Endothelial cell of umbilical vein (primary cell): ENCODE results near the gene CLCNKA. TPM values are rescaled to one million over a fixed set of nuclear protein-coding genes. Genes with fewer than 3 reads are reported as not detected.

Experiments
- BruUV-seq: library from RNA; stranded (reverse); fragments of 400-500 nt; replicated peaks from 2 replicates; lab custom pipeline; 2021; lab: Mats Ljungman, UMichigan
- CTCF ChIA-PET: fragments of 300-600, 350-600 bp; sonication (Branson Sonifier 250); formaldehyde crosslinking; loops from one replicate; lab custom pipeline; 2021; ENCODE audit warnings: antibody characterized with exemption, inconsistent platforms; lab: Charles Lee
- POLR2A ChIA-PET: fragments of 300-600, 350-600 bp; sonication (Branson Sonifier 250); formaldehyde crosslinking; loops from one replicate; lab custom pipeline; 2021; ENCODE audit warnings: antibody characterized with exemption, inconsistent platforms; lab: Charles Lee
- DNase-seq: peaks from one replicate; pipeline ENCODE4 v3.0.0-alpha.2; 2011; ENCODE audit warnings: low read depth, low spot score
- FAIRE-seq: peaks from 2 replicates; lab custom pipeline; 2011; peaks lifted over from hg19 to GRCh38; lab: Jason Lieb, UNC
- H2AFZ ChIP-seq: 2 replicates; pipeline ENCODE4 v1.6.0; 2012; ENCODE audit warnings: low read depth, low read length, control low read depth, inconsistent platforms
- H3K27ac ChIP-seq: 2 replicates; pipeline ENCODE4 v1.5.1; 2011; ENCODE audit warnings: low read depth, mild to moderate bottlenecking, control low read depth, low read length, moderate library complexity; ENCODE audit not compliant: insufficient read depth
- H3K27me3 ChIP-seq, 2 experiments: 2 replicates each; pipeline versions ENCODE4 v1.6.0 to v1.6.1; 2011; ENCODE audit warnings: low read length in 2 of 2, mixed read lengths in 1 of 2; ENCODE audit not compliant: control insufficient read depth in 2 of 2, insufficient read depth in 2 of 2
- H3K36me3 ChIP-seq, 2 experiments: 2 replicates in 1 of 2; 3 replicates in 1 of 2; pipeline ENCODE4 v1.5.1; 2011; ENCODE audit warnings: low read length in 2 of 2, mild to moderate bottlenecking in 1 of 2, moderate library complexity in 1 of 2; ENCODE audit not compliant: control insufficient read depth in 2 of 2, insufficient read depth in 2 of 2; ENCODE audit errors: extremely low read depth in 1 of 2
- H3K4me1 ChIP-seq: 3 replicates; pipeline ENCODE4 v1.5.1; 2011; ENCODE audit warnings: mild to moderate bottlenecking, low read length; ENCODE audit not compliant: control insufficient read depth, insufficient read depth; ENCODE audit errors: extremely low read depth
- H3K4me2 ChIP-seq: 2 replicates; pipeline ENCODE4 v1.6.1; 2011; ENCODE audit warnings: low read length, control low read depth, mixed read lengths; ENCODE audit not compliant: insufficient read depth
- H3K4me3 ChIP-seq, 3 experiments: fragments of 200-600 bp in 1 of 3; sonication (generic), shearing (Covaris generic) in 1 of 3; replicated peaks in 1 of 3; 2 replicates each; pipeline ENCODE4 v1.5.1; 2011 to 2016; ENCODE audit warnings: control low read depth in 3 of 3, low read length in 3 of 3, mild to moderate bottlenecking in 2 of 3, inconsistent platforms in 1 of 3, low read depth in 1 of 3, moderate library complexity in 1 of 3; ENCODE audit not compliant: insufficient read depth in 1 of 3
- H3K79me2 ChIP-seq: 2 replicates; pipeline ENCODE4 v1.6.0; 2012; ENCODE audit warnings: low read length, inconsistent platforms; ENCODE audit not compliant: control insufficient read depth, insufficient read depth
- H3K9ac ChIP-seq: replicated peaks from 2 replicates; pipeline ENCODE3; 2011; ENCODE audit warnings: low read length, control low read depth; ENCODE audit not compliant: insufficient read depth; ENCODE audit errors: extremely low read depth
- H3K9me1 ChIP-seq: replicated peaks from 3 replicates; pipeline ENCODE4 v1.6.0; 2011; ENCODE audit warnings: mild to moderate bottlenecking, low read length; ENCODE audit not compliant: control insufficient read depth, insufficient read depth; ENCODE audit errors: extremely low read depth
- H3K9me3 ChIP-seq: replicated peaks from 2 replicates; pipeline ENCODE4 v1.5.1; 2012; ENCODE audit warnings: low read length, inconsistent platforms; ENCODE audit not compliant: control insufficient read depth, insufficient read depth
- H4K20me1 ChIP-seq: replicated peaks from 2 replicates; pipeline ENCODE3; 2011; ENCODE audit warnings: mild to moderate bottlenecking, low read length; ENCODE audit not compliant: control insufficient read depth, insufficient read depth; ENCODE audit errors: extremely low read depth
- CTCF ChIP-seq, 2 donors: IDR thresholded peaks; 1 replicate in 1 of 2; 2 replicates in 1 of 2; pipeline ENCODE4 v1.5.1; 2011; ENCODE audit warnings: low read length in 2 of 2, mild to moderate bottlenecking in 2 of 2, moderate library complexity in 2 of 2, control low read depth in 1 of 2, inconsistent platforms in 1 of 2, low read depth in 1 of 2; ENCODE audit not compliant: insufficient read depth in 1 of 2; ENCODE audit errors: extremely low read depth in 1 of 2
- EZH2 ChIP-seq: IDR thresholded peaks from 2 replicates; pipeline ENCODE4 v1.6.1; 2012; ENCODE audit warnings: borderline replicate concordance, low read depth, mild to moderate bottlenecking, moderate library complexity, low read length, inconsistent platforms; ENCODE audit not compliant: severe bottlenecking
- FOS ChIP-seq: IDR thresholded peaks from 2 replicates; pipeline ENCODE4 v1.6.1; 2011; ENCODE audit warnings: mild to moderate bottlenecking, low read length, moderate library complexity, borderline replicate concordance; ENCODE audit not compliant: insufficient read depth
- GATA2 ChIP-seq: IDR thresholded peaks from 2 replicates; pipeline ENCODE4 v1.7.0; 2011; ENCODE audit warnings: low read depth, mild to moderate bottlenecking, moderate library complexity, mixed read lengths, low read length; ENCODE audit not compliant: insufficient read length, insufficient read depth
- JUN ChIP-seq: IDR thresholded peaks from 2 replicates; pipeline ENCODE4 v1.6.1; 2011; ENCODE audit warnings: borderline replicate concordance, low read depth; ENCODE audit not compliant: insufficient read length, insufficient read depth
- MAX ChIP-seq: IDR thresholded peaks from 2 replicates; pipeline ENCODE4 v1.6.1; 2011; ENCODE audit not compliant: insufficient read depth, insufficient read length
- MYC ChIP-seq: IDR thresholded peaks from one replicate; pipeline ENCODE4 v1.6.1; 2011; ENCODE audit warnings: mild to moderate bottlenecking, low read depth, low read length
- POLR2A ChIP-seq: IDR thresholded peaks from 2 replicates; pipeline ENCODE4 v1.6.1; 2012; ENCODE audit warnings: low read depth, mild to moderate bottlenecking, control low read depth, low read length
- POLR2AphosphoS5 ChIP-seq: IDR thresholded peaks from 2 replicates; pipeline ENCODE4 v1.6.1; 2012; ENCODE audit warnings: low read depth, mild to moderate bottlenecking, control low read depth, low read length, moderate library complexity; ENCODE audit not compliant: insufficient read depth
- dilution Hi-C: fragments of 300-500 bp; cut with MboI; formaldehyde crosslinking; loops from one replicate; pipeline ENCODE4 v1.15.0; 2019; ENCODE audit warnings: low sequenced_read_pairs; ENCODE audit not compliant: extremely low pct_ligation_motif_present
- intact Hi-C: fragments of 100-400 bp; cut with micrococcal nuclease; formaldehyde crosslinking; loops from one replicate; pipeline ENCODE4 v1.10.0; 2022
- polyA plus RNA-seq, 4 experiments: library from polyadenylated mRNA; depleted of rRNA in 3 of 4; stranded (reverse) in 3 of 4; unstranded in 1 of 4; fragments of >200 nt; gene quantifications; 2 replicates each; pipeline versions ENCODE4 v1.2.1 to v1.2.3, GENCODE V29; 2011 to 2012; ENCODE audit warnings: missing spikeins in 1 of 4
- total RNA-seq: library from RNA; stranded (reverse); gene quantifications from 2 replicates; pipeline ENCODE4 v1.2.3, GENCODE V29; 2021

The CLCNKA gene
- total and polyA plus RNA-seq, 2 donors (not counting 3 experiments of a cell fraction or from before 2014, with no cell fraction given): not detected

- no peak for TF ChIP-seq JUN
- TF ChIP-seq MYC: no peak
- no peak for TF ChIP-seq POLR2AphosphoS5
- TF ChIP-seq GATA2: no peak
- TF ChIP-seq MAX: no peak
- intact Hi-C loops: no loop called here
- FAIRE-seq: no peak
Measured at GRCh38 chr1:16005597-16005996, 16.2 kb upstream of the CLCNKA start.

DNA sequence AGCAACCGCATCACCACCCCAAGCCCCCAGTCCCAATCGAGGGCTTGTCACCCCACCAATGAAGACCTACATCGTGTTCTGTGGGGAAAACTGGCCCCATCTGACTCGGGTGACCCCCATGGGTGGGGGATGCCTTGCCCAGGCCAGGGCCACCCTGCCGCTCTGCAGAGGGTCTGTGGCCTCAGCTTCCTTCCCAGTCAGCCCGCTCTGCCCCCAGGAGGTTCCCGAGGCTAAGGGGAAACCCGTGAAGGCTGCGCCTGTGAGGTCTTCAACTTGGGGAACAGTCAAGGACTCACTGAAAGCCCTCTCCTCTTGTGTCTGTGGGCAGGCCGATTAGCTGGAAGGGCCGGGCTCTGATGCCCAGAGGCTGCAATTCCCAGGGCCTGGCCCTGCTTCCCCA is 15.8 kb upstream of the CLCNKA start:
- Histone ChIP-seq H3K9me3 (no peaks in the 10 kb centered on the region), H3K79me2 (no peaks in the 10 kb centered on the region), H3K9ac (no peak overlapping the region), H2AFZ (no peak overlapping the region), H3K4me2 (no peak overlapping the region), H3K4me1 (no peaks in the 10 kb centered on the region), H4K20me1 (no peaks in the 10 kb centered on the region), H3K27me3 (no peaks in the 10 kb centered on the region), H3K4me3 (no peak overlapping the region), H3K27ac (no peak overlapping the region), H3K9me1 (no peaks in the 10 kb centered on the region), H3K36me3 (no peaks in the 10 kb centered on the region)
- BruUV-seq: no TSS peak
- DNase-seq (no peak), FAIRE-seq (no peak)
- ChIA-PET CTCF (interaction anchor here (1.4 to 2.2 kb wide), 2 partner anchors 20 to 214 kb away, joined by 3 to 10 read pairs; no protein-coding TSS in a partner anchor), POLR2A (no interaction called here)
- dilution Hi-C loops (no loop called here), intact Hi-C loops (no loop called here)
- TF ChIP-seq EZH2 (no peak), GATA2 (no peak), MAX (no peak), CTCF (IDR thresholded peaks at IDR 0.05; ENCODE audit: extremely low read depth in 1 of 2, insufficient read depth in 1 of 2, low read depth in 1 of 2, low read length in 2 of 2) (no peak), FOS (no peak), MYC (no peak), POLR2A (no peak), JUN (no peak), POLR2AphosphoS5 (no peak)

More at GRCh38 chr1:16005597-16005996, 16.2 kb upstream of the CLCNKA start:
- Histone ChIP-seq H3K27ac (no peak overlapping the region), H3K4me1 (no peaks in the 10 kb centered on the region), H3K9me3 (no peaks in the 10 kb centered on the region), H3K27me3 (no peaks in the 10 kb centered on the region), H4K20me1 (no peaks in the 10 kb centered on the region), H2AFZ (no peak overlapping the region), H3K79me2 (no peaks in the 10 kb centered on the region), H3K9me1 (no peaks in the 10 kb centered on the region), H3K4me2 (no peak overlapping the region), H3K36me3 (no peaks in the 10 kb centered on the region), H3K4me3 (no peak overlapping the region), H3K9ac (no peak overlapping the region)
- DNase-seq: no peak
- dilution Hi-C loops: no loop called here
- BruUV-seq: no TSS peak
- ChIA-PET POLR2A (no interaction called here), CTCF (interaction anchor here (1.0 to 2.2 kb wide), 3 partner anchors 10 to 214 kb away, joined by 3 to 10 read pairs (median 3); no protein-coding TSS in a partner anchor)
